ENCODE data around the gene ALMS1.
A peak's percentile ranks its signal among the peaks of the same experiment; 100 is the strongest.
"Not testable (repeated sequence)": the region's sequence is repeated elsewhere in the genome, so short reads cannot be mapped to it uniquely, and the experiment has no call there.

ALMS1 gene, protein sequence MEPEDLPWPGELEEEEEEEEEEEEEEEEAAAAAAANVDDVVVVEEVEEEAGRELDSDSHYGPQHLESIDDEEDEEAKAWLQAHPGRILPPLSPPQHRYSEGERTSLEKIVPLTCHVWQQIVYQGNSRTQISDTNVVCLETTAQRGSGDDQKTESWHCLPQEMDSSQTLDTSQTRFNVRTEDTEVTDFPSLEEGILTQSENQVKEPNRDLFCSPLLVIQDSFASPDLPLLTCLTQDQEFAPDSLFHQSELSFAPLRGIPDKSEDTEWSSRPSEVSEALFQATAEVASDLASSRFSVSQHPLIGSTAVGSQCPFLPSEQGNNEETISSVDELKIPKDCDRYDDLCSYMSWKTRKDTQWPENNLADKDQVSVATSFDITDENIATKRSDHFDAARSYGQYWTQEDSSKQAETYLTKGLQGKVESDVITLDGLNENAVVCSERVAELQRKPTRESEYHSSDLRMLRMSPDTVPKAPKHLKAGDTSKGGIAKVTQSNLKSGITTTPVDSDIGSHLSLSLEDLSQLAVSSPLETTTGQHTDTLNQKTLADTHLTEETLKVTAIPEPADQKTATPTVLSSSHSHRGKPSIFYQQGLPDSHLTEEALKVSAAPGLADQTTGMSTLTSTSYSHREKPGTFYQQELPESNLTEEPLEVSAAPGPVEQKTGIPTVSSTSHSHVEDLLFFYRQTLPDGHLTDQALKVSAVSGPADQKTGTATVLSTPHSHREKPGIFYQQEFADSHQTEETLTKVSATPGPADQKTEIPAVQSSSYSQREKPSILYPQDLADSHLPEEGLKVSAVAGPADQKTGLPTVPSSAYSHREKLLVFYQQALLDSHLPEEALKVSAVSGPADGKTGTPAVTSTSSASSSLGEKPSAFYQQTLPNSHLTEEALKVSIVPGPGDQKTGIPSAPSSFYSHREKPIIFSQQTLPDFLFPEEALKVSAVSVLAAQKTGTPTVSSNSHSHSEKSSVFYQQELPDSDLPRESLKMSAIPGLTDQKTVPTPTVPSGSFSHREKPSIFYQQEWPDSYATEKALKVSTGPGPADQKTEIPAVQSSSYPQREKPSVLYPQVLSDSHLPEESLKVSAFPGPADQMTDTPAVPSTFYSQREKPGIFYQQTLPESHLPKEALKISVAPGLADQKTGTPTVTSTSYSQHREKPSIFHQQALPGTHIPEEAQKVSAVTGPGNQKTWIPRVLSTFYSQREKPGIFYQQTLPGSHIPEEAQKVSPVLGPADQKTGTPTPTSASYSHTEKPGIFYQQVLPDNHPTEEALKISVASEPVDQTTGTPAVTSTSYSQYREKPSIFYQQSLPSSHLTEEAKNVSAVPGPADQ (N-terminal part only)

DNA sequence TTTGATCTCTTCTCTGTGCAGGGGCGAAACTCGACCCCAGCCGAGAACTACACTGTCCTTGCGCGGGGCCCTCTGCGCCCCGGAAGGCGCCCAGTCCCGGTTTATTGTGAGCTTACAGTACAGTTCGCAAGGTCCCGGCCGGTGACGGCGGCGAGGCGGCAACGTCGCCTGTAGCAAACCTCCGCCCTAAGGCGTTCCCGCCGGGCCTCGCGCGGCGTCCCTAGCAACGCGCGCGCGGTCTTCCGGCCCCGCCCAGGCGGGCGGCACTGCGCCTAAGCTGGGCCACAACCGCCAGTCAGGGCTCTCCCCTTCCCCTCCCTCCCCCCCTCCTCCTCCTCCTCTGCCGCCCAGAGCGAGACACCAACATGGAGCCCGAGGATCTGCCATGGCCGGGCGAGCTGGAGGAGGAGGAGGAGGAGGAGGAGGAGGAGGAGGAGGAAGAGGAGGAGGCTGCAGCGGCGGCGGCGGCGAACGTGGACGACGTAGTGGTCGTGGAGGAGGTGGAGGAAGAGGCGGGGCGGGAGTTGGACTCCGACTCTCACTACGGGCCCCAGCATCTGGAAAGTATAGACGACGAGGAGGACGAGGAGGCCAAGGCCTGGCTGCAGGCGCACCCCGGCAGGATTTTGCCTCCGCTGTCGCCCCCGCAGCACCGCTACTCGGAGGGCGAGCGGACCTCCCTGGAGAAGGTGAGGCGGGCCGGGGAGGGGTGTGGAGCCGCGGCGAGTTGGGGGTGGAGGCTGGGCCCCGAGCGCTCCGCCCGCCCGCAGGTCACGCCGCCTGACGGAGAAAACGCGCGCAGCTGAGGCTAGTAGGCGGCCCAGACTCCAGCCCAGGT, at the start of gene ALMS1:
Gene ALMS1 (plus strand): TSS at position 333 of the 838 bp plus-strand sequence. CDS start 33 bp downstream, at position 366.
- TF ChIP-seq, protein P1, sequence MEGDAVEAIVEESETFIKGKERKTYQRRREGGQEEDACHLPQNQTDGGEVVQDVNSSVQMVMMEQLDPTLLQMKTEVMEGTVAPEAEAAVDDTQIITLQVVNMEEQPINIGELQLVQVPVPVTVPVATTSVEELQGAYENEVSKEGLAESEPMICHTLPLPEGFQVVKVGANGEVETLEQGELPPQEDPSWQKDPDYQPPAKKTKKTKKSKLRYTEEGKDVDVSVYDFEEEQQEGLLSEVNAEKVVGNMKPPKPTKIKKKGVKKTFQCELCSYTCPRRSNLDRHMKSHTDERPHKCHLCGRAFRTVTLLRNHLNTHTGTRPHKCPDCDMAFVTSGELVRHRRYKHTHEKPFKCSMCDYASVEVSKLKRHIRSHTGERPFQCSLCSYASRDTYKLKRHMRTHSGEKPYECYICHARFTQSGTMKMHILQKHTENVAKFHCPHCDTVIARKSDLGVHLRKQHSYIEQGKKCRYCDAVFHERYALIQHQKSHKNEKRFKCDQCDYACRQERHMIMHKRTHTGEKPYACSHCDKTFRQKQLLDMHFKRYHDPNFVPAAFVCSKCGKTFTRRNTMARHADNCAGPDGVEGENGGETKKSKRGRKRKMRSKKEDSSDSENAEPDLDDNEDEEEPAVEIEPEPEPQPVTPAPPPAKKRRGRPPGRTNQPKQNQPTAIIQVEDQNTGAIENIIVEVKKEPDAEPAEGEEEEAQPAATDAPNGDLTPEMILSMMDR (IDR thresholded peaks at IDR 0.05; ENCODE audit: insufficient read depth, missing control alignments): no peak
- FAIRE-seq: no peak
- DNase-seq (ENCODE audit: insufficient read length, low spot score): peak; percentile 55

DNA sequence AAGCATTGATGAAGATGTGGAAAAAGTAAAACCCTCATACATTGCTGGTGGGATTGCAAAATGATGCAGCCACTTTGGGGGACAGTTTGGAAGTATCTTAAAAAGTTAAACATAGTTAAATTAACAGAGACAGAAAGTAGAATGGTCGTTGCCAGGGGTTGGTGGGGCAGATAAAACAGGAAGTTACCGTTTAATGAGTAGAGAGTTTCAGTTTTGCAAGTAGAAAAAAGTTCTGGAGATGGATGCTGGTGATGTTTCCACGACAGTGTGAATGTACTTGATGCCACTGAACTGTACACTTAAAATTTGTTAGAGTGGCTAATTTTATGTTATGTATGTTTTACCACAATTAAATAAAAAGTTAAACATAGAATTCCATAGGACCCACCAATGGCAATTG, 47.8 kb upstream of the ALMS1 start:
- FAIRE-seq (no peak), DNase-seq (ENCODE audit: insufficient read length, low spot score) (no peak)
- TF ChIP-seq, protein P1 (IDR thresholded peaks at IDR 0.05; ENCODE audit: insufficient read depth, missing control alignments): no peak

DNA sequence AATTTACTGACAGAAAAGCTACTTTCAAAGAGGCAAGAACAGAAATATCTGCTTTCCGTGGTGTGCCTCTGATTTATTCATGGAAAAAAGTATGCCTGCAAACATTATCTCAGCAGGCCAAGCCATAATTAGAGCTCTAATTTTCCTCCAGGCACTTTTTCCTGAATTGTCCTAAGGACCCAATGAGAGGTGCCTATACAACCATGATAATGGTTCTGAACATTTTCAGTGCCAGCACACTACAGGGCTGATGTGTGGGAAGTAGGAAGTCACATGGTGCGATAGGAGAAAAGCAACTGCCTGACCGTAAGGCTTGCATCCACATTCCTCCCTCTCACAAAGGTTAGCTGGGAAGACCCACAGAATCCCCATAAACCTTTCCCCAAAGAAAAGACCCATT, 46.4 kb upstream of the ALMS1 start:
- FAIRE-seq (no peak), DNase-seq (ENCODE audit: insufficient read length, low spot score) (no peak)
- TF ChIP-seq, protein P1 (IDR thresholded peaks at IDR 0.05; ENCODE audit: insufficient read depth, missing control alignments): no peak

DNA sequence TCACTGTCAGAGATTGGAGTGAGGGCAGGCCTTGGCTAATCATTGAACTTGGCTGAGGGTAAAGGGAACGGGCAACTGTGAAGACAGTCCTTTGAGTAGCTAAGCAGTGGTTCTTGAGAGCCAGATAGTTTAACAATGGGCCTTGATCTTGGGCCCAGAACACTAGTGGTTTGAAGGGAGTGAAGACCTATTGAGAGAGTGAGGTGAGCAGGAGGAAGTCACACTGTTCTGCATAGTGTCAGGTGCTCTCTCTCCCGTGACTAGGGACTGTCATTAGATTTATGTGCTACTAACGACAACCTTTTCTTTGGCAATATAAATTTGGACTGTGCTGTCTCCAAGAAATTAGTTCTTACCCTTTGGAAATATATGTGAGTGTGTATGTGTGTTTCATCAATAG, 44.6 kb upstream of the ALMS1 start:
- TF ChIP-seq, protein P1 (IDR thresholded peaks at IDR 0.05; ENCODE audit: insufficient read depth, missing control alignments): no peak
- DNase-seq (ENCODE audit: insufficient read length, low spot score) (no peak), FAIRE-seq (no peak)

DNA sequence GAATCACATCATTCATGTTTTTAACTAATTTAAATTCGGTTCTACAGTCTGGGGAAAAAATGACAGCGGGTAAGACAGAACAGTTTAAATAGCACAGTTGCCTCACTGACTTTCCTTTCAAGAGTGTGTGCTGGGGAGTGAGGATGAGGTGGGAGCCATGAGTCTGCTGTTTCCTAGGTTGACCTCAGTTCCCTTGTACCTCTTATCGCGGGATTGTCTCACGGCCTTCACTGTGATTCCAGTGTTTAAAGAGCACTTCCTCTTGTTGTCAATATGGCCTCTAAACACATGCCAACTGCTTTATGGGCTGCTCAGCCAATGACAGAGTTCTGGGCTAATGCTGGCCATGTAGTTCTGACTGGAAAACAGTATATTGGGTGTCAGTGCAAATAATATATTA, 41.6 kb upstream of the ALMS1 start:
- no peak for DNase-seq (ENCODE audit: insufficient read length, low spot score)

DNA sequence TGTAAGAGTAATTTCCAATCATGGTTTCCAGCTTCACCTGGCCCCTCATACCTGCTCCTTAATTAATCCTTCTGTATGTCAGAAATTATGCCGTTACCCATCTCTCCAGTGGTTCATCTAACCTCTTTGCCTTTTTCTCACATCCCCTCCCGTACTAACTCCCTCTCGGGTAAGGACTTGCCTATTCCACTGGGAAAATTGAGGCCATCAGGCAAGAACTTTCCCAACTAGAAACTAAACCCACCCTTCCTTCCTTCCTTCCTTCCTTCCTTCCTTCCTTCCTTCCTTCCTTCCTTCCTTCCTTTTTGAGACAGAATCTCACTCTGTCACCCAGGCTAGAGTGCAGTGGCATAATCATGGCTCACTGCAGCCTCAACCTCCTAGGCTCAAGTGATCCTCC, 40.9 kb upstream of the ALMS1 start:
- not testable (repeated sequence) for FAIRE-seq

More for the DNA sequence above, 41.6 kb upstream of the ALMS1 start:
- FAIRE-seq: no peak
- TF ChIP-seq, protein P1 (IDR thresholded peaks at IDR 0.05; ENCODE audit: insufficient read depth, missing control alignments): no peak

More for the DNA sequence above, 40.9 kb upstream of the ALMS1 start:
- not testable (repeated sequence) for DNase-seq (ENCODE audit: insufficient read length, low spot score)
